NT2/D1 (cell line): ENCODE data around the gene KATNIP.

Experiments used
- SUZ12 ChIP-seq: IDR thresholded peaks from 2 replicates; pipeline ENCODE4 v1.6.1; 2011; ENCODE audit not compliant: insufficient read length, insufficient read depth; ENCODE audit errors: extremely low read depth
- ZNF274 ChIP-seq: IDR thresholded peaks from 2 replicates; pipeline ENCODE4 v1.6.1; 2011; ENCODE audit warnings: mild to moderate bottlenecking, low read depth, low read length

- TF ChIP-seq SUZ12, result no peak
- no peak for TF ChIP-seq ZNF274
Observed at GRCh38 chr16:27549746-27550581, at the start of gene KATNIP, which contains the start of gene GTF3C1.
